ENCODE data around the gene CACNA2D3. TPM values are rescaled to one million over a fixed set of nuclear protein-coding genes. Genes with fewer than 3 reads are reported as not detected.

Gene CACNA2D3
- total RNA-seq, 1 experiment from 2014 or later: 0.91 TPM

DNA sequence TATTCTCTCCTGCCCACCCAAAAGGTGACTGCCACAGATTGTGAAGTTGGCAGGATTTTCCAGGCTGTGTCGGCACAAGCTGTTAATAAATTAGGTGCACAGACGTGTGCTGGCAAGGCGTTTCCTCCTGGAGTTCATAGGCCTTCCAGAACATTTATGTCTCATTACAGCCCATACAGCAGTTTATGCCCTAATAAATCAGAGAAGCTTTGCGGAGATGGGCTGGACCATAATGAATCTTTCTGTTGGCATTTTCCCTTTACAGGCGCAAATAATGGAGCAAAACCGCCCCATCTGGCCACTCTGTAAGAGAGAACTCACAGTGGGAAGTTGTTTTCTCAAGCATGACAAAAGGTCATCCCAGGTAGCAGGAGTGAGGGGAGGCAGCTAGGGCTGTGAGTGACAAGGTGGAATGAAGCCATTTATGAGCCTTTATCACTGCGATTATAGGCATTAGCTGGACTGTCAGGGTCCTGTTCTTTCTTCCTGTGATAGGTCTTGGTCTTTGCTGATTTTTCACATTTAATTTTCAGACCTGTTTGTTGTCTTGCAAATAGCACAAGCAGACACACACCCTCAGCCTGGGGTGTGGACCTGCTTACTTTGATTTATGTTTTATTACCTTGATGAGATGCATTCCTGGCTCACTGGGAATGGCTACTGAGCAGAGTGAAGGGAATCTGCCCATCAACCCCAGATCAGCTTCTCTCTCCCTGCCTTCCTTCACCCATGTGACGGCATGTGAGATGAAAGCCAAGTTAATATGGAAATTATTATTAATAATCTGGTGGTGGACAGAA is 548.0 kb downstream of the CACNA2D3 start:
- DNase-seq (ENCODE audit: low read depth): no peak

DNA sequence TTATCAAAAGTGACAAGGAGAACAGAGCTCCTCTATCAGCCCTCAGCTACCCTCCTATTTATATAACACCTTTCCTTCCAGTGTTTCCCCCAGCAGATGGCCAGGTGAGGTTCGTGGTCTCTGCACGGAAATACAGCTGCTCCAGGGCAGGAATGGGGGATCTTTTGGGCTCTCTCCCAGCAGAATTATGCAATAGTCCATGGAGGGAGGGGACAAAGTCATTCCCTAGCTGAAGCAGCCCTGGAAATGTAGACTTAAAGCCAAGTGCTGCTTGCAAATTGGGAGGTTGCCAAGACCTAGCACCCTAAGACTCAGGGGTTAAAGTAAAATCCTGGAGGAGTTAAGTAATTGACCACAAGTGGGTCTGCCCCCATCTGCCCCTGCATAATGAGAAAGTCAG is 549.2 kb downstream of the CACNA2D3 start:
- no peak for DNase-seq (ENCODE audit: low read depth)

DNA sequence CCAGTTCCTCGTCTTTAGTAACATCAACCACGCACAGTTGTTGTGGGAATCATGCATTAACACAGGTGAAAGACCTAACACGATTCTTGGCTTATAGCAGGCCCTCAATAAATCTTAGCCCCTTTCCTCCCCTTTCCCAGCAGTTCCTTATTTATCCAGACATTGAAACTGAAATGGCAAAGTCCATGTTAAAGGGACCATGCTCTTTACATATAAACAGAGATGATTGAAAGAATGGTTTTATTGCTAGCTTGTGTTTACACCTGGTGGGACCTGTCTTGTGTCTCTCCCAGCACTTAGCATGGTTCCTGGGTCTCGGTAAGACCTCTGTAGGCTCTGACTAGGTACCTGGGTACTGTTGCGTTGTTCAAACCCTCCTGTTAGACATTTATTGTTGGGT is 553.7 kb downstream of the CACNA2D3 start:
- DNase-seq (ENCODE audit: low read depth): no peak

DNA sequence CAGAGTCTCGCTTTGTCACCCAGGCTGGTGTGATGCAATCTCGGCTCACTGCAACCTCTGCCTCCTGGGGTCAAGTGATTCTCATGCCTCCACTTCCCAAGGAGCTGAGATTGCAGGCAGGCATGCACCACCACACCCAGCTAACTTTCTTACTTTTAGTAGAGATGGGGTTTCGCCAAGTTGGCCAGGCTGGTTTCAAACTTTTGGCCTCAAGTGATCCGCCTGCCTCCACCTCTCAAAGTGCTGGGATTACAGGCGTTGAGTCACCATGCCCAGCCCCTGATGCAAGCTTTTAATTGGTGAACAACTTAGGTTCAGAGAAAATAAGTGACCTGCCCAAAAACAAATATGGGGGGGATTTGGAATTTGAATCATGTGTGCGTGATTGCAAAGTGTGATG is 559.4 kb downstream of the CACNA2D3 start:
- DNase-seq (ENCODE audit: low read depth): no peak

DNA sequence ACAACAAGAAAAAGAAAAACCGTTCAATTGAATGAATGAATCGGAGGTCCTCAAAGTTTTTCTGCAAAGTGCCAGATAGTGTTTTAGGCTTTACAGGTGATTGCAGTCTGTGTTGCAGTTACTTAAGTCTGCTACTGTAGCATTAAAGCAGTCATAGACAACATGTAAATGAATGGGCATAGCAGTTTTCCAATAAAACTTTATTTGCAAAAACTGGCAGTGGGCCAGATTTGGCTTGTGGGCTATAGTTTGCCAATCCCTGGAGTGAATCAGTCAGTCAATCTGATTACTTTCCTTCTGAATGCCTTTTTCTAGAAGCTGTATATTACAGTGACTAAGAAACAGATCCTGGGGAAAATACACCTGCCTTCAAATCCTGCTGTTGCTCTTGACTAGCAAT is 562.9 kb downstream of the CACNA2D3 start:
- DNase-seq (ENCODE audit: low read depth): no peak

DNA sequence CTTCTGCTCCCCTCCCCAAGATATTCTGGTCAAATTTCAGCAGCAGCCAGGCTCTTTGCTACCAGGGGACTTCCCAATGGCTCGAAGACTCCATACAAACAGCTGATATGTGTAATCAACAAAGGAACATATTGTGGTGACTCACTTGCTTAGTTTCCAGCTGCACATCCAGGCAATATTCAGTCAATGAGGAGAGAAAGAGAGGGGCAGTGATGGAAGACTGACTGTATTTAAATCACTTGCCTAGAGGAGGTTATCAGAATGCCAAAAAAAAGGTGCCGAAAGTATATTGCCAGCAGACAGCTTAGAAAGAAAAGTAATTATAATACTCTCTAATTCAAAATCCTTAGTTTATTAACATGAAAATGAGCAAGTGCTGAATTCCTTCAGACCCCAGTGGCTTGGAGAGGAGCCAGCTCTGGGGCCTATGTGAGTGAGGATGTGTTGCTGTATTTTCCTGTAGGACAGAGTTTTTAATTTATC is 569.0 kb downstream of the CACNA2D3 start:
- DNase-seq (ENCODE audit: low read depth): peak; percentile 56

DNA sequence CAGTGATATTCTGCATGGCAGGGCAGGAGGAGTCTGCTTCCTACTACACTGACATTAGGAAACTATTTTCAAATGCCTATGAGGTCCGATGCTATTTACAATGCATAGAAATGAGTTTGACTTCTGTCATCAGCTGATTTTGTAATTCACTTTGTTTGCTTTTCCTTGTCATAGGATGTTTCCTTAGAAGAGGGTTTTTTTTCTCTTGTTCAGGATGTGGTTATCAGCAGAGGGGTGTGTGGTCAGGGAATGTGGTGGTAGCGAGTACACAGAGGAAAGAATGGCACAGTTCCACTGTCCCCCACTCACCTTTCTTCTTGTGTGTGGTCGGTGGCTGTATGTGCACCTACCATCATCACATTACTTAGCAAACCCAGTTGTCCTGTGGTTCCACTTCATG is 574.0 kb downstream of the CACNA2D3 start:
- DNase-seq (ENCODE audit: low read depth): peak; percentile 69

DNA sequence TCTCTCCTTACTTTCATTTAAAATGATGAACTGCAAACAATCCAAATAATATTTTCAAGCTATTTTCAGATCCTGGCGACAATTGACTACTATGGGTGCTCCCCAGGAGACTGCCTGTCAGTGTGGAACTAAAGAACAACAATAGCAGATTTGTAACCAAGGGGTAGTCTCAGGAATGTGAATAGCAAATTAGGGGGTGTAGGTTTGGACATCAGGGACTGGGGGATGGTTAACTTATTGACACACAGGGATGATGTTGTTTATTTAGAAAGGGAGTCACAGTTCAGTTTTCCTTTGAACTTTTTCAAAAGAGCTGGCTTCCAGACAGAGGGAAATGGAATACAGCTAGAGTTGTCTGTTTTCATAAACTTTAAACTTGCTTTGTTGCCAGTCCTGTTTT is 575.7 kb downstream of the CACNA2D3 start:
- DNase-seq (ENCODE audit: low read depth): no peak

DNA sequence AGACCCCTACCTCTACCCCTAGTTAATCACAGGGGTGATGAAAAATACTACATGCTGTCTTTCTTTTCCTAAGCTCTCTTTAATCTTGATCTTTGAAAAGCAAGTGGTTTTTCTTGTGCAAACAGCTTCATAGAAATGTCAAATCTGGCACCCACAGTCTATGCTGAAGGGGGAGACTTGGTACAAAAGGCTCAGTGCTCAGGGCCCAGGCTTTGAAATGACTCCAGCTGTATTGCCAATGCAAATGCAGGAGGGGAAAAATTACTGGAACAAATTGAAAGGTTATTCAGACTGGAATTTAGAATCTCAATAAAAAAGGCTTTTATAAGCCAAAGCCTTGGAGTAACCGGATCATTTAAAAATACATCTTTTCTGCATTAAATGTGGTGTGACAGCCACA is 581.6 kb downstream of the CACNA2D3 start:
- no peak for DNase-seq (ENCODE audit: low read depth)

DNA sequence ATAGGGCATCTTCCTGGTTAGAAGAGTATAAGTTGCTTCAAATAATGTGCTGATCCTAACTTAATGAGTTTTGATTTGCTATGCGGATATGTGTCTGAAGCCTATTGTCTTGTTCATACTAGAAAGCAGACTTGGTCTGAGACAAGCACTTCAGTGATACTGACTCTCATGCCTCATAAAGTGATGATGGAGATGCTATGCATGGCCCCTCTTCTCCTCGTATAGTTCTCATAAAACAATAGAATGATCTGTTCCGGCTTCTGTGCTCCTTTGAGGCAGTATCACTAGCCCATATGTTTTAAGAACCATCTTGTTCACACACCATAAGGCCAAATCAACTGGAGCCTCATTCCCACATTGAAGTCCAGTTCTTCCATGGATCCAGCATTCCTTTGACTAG is 583.4 kb downstream of the CACNA2D3 start:
- DNase-seq (ENCODE audit: low read depth): no peak

DNA sequence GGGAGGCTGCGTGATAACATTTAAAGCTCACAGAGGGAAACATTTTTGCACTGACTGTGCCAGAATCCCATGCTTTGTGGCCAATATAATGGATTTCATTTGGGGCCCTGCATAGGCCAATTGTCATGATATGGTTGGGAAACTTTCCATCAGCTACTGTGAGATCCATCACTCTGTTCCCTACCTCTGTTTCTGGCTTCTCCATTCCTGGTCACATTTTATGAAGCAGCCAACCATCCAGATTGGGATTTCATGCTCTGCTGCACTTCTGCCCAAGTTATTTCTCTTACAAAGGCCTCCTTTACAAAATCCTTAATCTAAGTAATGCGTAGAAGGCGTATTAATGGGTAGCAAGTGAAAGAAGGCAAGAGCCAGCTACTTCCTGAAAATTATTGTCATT is 584.4 kb downstream of the CACNA2D3 start:
- DNase-seq (ENCODE audit: low read depth): no peak

DNA sequence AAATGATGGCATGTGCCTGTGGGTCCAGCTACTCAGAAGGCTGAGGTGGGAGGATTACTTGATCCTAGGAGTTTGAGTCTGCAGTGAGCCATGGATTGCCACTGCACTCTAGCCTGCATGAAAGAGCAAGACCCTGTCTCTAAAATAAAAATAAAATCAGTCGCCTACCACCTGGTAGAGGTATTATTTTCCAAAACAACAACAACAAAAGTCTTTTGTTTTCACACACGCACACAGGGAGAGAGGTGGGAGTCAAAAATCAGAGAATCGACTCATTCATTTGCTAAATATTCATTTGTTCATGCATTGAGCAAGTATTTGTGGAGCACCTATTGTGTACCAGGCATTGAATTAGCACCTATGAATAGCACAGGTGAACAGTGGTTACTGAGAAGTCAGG is 587.4 kb downstream of the CACNA2D3 start:
- DNase-seq (ENCODE audit: low read depth): no peak

DNA sequence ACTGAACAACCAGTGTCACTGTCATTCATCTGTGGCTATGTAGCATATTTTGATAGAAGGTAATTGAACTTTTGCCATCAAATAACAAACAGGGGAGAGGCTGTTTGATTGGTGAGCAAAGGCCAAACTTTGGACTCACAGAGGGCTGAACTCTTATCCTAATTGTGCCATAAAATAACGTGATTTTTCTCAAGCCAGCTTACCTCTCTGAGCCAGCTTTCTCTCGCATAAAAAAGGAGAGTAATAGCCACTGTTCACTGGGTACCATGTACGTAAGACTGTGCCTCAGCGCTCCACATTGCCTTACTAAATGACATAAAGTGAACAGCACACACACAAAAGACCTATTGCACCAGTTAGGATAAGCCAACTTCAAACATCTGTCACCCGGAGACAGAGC is 588.6 kb downstream of the CACNA2D3 start:
- no peak for DNase-seq (ENCODE audit: low read depth)

DNA sequence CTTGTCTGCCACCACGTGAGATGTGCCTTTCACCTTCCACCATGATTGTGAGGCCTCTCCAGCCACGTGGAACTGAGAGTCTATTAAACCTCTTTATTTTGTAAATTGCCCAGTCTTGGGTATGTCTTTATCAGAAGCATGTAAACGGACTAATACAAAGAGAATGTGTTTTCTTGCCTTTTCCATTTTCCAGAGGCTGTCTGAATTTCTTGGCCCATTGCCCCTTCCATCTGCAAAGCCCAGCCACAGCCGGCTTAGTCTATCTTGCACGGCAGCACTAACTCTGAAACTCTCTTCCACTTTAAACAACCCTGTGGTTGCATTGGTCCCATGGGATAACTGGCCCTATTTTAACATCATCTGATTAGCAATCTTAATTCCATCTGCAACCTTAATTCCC is 590.2 kb downstream of the CACNA2D3 start:
- DNase-seq (ENCODE audit: low read depth): no peak

DNA sequence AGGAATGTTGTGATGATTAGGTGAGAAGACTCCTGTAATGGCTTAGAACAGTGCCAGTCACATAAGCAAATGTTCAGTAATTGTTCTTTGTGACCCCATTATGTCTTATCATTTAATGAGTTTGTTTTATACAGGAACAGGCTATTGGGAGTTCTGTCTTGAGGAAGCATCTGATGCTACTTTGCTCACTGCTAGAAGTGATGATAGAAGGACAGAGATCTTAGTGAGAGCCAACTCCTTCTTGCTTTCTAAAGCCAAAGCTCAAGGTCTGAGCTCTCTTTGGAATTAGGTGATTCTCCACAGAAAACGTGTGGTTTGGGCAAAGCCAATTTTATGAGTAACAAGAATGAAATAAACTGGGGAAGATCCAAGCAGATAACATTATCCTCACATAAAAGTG is 590.7 kb downstream of the CACNA2D3 start:
- no peak for DNase-seq (ENCODE audit: low read depth)

DNA sequence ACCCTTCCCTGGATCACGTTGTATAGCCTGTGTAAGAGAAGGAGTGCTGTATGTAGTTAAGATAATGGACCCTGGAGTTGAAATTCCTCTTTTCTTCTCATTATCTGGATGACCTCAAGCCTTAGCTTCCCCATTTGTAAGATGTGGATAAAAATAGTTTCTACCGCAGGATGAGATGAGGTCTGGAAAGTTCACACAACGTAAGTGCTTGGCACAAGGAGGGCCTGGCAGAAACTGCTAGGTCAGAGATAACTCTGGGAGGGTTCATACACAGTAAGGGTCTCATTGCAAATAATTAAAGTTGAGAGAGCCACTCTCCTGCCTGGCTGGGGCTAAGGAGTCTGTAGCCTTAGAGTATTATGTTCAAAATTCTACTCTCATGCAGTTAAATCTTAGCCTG is 591.1 kb downstream of the CACNA2D3 start:
- no peak for DNase-seq (ENCODE audit: low read depth)

DNA sequence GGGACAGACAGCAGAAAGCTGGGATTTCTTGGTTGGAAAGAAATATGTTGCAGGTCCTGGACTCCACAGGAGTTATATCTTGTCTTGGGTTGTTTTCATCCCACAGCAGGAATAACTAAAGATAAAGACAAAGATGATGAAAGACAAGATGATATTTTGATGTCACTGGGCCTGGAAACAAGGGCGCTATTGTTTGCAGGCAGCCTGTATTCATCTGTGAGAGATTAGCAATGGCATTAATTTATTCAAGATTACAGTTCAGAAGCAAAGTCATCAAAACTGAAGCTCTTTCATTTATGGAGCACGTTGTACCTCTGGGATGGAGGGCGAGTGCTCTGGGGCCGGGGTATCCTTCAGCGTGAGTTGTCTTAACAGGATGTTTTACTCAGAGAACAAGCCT is 591.7 kb downstream of the CACNA2D3 start:
- no peak for DNase-seq (ENCODE audit: low read depth)

DNA sequence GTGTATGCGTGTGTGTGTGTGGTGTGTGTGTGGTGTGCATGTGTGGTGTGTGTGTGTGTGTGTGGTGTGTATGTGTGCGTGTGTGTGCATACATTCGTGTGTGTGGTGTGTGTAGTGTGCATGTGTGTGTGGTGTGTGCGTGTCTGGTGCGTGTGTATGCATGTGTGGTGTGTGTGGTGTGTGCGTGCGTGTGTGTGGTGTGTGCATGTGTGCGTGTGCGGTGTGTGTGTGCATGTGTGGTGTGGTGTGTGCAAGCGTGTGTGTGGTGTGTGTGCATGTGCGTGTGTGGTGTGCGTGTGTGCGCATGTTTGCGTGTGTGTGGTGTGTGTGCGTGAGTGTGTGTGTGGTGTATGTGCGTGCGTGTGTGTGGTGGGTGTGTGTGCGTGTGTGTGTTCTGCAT is 595.2 kb downstream of the CACNA2D3 start:
- DNase-seq (ENCODE audit: low read depth): no peak

DNA sequence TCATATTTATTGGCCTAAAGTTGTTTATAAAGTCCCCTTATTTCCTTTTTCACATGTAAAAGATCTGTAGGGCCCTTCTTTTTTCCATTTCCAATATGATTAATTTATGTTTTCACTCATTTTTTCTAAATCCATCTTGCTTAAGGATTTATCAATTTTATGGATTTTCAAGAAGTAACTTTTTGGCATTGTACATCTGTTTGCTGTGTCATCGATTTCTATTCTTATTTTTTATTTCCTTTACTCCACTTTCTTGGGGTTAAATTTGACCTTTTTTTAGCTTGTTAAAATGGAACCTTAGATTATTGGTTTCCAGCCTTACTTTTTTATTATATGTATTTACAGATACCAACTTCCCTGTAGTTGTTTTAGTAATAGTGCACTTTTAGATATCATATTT is 597.6 kb downstream of the CACNA2D3 start:
- DNase-seq (ENCODE audit: low read depth): no peak

DNA sequence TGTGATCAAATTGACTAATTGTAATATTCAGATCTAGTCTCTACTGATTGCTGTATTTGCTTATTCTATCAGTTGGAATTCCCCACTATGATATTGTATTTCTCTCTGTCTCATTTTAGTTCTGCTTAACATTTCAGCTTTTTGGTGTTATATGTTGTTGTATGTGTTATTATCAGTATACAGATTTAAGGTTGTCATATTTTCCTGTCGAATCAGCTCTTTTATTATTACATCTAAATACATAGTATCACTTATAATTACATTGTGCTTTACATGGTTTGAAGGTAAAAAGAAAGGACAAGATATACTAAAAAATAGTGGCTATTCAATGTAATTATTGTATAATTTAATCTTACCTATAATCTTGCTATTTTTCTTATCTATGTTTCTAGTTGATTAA is 598.3 kb downstream of the CACNA2D3 start:
- no peak for DNase-seq (ENCODE audit: low read depth)

DNA sequence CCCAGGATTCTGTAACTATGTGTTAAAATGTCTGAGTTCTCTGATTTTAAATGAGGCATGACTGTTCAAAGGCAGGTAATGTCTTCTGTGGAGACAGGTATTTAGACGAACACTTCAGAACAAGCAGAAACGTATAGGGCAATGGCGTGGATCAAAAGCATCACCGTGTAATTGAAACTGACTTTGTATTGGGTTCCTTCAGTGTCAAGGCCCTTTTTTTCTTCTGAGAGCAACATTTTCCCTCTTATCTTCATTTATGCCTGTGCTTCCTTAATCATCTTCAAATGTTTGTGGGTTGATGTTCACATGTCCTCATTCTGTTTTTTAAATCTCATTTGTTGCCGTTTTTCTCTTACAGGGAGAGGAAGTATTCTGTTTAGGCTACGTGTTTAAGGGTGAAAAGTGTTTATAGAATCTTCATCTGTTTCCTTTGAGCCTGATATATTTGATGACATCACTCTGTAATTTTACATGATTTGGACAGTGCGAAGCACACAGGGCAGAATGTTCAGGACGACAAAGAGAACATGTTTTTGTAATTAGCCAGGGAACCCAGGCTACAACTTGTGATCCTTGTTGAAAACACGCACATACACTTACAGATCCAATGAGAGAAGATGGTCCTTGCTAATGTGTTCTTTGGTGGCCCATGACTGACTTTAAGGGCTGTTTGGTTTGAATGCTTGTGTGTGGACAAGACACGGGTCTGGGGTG is 609.5 kb downstream of the CACNA2D3 start:
- no peak for DNase-seq (ENCODE audit: low read depth)

DNA sequence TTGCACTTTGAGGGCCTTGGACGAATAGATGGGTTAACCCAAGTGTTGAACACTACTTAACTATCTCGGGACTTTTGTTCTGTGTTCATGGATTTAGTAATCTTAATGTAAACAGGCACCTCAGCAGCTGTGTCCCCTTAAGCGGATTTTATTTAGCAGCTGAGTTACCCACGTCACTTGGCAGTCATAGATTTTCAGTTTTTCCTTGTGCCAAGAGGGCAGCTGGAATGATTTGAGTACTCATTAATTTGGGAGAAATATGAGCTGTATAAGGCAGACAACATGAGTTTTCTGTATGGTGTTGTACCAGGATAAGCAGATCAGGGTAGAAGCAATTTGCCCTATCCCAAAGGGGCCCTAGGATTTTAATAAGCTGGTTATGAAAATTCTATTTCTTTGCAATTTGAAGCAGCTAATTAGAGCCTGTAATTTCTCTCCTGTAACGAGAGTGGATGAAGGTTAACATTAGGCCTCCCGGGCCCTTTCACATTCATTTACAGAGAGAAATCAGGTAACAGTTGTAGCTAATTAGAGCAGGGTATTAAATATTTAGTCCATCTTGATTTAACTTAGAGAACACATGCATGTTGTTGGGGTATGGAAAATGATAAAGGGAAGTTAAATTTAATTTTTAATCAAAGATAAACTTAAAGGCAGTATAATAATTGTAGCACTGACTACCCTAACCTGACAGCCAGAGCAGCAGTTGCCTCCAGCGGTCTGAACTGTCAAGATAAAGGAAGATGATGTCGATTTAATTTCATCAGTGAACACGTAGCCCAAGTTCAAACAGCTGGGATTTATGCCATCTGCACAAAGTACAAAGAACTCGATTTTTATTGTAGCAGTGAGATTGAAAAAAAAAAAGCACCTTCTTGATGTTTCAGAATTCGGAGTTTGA is 611.0 kb downstream of the CACNA2D3 start:
- no peak for DNase-seq (ENCODE audit: low read depth)
